Measurements from ENCODE around the gene RNF31. TPM values are rescaled to one million over a fixed set of nuclear protein-coding genes. Genes with fewer than 3 reads are reported as not detected.

Gene RNF31
- total and polyA plus RNA-seq, 7 donors, result 43.3 to 81.5 (median 55.7) TPM

DNA sequence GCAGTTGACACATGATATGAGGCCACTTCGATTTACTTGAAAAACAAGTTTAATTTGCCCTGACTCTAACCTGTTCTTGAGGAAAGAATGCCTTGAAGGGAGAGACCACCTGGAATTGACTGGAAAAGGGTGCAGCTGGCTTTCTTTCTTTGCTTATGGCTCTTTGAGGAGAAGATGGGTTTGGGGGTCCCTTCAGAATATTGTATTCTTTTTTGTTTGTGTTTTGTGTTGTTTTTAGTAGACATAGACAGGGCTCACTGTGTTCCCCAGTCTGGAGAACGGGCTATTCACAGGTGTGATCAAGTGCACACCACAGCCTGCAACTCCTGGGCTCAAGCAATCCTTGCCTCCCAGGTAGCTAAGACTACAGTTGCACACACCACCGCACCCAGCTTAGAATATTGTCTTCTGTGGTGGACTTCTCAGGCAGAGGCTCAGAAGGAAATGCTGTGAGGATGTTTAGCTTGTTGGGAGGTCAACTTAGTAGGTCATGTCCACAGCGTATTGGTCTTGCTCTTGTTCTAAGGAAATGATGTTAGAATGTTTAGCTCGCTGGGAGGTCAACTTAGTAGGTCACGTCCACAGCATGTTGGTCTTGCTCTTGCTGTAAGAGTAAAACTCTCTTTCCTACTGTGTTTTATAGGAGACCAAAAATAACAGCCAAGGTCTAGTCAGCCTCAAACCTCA is 31.0 kb upstream of the RNF31 start:
- Histone ChIP-seq H3K4me1 (peaks cover 15% of the 10 kb centered on the region), H3K27me3 (ENCODE audit: insufficient read depth in 3 of 3, low read length in 2 of 3) (no peaks in the 10 kb centered on the region), H3K4me3 (peak overlapping the region; percentile 80), H3K9me3 (no peaks in the 10 kb centered on the region), H3K27ac (no peak overlapping the region), H3K36me3 (ENCODE audit: insufficient read depth in 1 of 2, low read depth in 1 of 2) (peaks cover 3 to 49% of the 10 kb centered on the region in 2 donors)
- 80 to 86% (median 85%) methylated on average over 6 of the region's 6 CpGs for WGBS, 3 donors
- TF ChIP-seq, protein P1, sequence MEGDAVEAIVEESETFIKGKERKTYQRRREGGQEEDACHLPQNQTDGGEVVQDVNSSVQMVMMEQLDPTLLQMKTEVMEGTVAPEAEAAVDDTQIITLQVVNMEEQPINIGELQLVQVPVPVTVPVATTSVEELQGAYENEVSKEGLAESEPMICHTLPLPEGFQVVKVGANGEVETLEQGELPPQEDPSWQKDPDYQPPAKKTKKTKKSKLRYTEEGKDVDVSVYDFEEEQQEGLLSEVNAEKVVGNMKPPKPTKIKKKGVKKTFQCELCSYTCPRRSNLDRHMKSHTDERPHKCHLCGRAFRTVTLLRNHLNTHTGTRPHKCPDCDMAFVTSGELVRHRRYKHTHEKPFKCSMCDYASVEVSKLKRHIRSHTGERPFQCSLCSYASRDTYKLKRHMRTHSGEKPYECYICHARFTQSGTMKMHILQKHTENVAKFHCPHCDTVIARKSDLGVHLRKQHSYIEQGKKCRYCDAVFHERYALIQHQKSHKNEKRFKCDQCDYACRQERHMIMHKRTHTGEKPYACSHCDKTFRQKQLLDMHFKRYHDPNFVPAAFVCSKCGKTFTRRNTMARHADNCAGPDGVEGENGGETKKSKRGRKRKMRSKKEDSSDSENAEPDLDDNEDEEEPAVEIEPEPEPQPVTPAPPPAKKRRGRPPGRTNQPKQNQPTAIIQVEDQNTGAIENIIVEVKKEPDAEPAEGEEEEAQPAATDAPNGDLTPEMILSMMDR (IDR thresholded peaks at IDR 0.05), result no peak
- DNase-seq, result no peak
- ATAC-seq, result no peak
- intact Hi-C loops (cut with DNase I), result no loop called here

DNA sequence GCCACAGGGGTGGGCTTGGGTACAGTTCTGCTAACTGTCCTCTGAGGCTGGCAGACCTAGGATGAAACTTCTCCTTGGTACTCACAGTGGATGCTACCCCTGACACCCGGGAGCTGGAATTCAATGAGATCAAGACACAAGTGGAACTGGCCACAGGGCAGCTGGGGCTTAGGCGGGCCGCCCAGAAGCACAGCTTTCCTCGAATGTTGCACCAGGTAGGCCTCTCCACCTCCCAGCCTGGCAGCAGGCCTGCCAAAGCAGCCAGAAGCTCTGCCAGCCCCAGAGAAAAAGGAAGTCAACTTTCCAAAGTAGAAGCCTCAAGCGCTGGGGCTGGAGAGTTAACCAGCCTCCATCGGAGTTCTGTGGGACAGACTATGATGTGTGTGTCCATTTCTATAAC is 30.1 kb upstream of the RNF31 start:
- Histone ChIP-seq H3K36me3 (ENCODE audit: insufficient read depth in 1 of 2, low read depth in 1 of 2) (peaks cover 4 to 58% of the 10 kb centered on the region in 2 donors), H3K9me3 (no peaks in the 10 kb centered on the region), H3K27ac (no peak overlapping the region), H3K27me3 (ENCODE audit: insufficient read depth in 3 of 3, low read length in 2 of 3) (no peaks in the 10 kb centered on the region), H3K4me3 (no peak overlapping the region), H3K4me1 (peaks cover 15% of the 10 kb centered on the region)
- 78 to 91% (median 79%) methylated on average over 6 of the region's 6 CpGs for WGBS, 3 donors
- intact Hi-C loops (cut with DNase I), result no loop called here
- DNase-seq, result no peak
- no peak for ATAC-seq
- TF ChIP-seq, protein P1 (IDR thresholded peaks at IDR 0.05), result no peak

DNA sequence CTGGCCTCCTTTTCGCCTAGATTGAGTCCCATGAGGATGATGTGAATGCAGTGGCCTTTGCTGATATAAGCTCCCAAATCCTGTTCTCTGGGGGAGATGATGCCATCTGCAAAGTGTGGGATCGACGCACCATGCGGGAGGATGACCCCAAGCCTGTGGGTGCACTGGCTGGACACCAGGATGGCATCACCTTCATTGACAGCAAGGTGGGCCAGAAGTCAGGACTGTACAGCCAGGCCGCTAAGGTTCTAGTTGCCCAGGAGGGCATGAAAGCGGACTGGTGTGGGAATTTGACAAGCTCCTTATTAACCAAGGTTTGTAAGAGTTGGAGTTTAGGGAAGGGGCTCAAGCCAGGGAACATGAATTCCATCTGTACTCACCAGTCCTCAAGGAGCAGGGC is 27.6 kb upstream of the RNF31 start:
- no peak overlapping the region for H3K27ac ChIP-seq
- H3K9me3 ChIP-seq, result no peaks in the 10 kb centered on the region
- H3K36me3 ChIP-seq (ENCODE audit: insufficient read depth in 1 of 2, low read depth in 1 of 2), result peaks cover 4 to 81% of the 10 kb centered on the region in 2 donors
- TF ChIP-seq, protein P1 (IDR thresholded peaks at IDR 0.05), result no peak
- WGBS, 3 donors, result 95 to 96% (median 96%) methylated on average over 6 of the region's 6 CpGs
- peaks cover 15% of the 10 kb centered on the region for H3K4me1 ChIP-seq
- no peaks in the 10 kb centered on the region for H3K27me3 ChIP-seq (ENCODE audit: insufficient read depth in 3 of 3, low read length in 2 of 3)
- no peak for DNase-seq
- H3K4me3 ChIP-seq, result no peak overlapping the region
- intact Hi-C loops (cut with DNase I), result no loop called here
- no peak for ATAC-seq

DNA sequence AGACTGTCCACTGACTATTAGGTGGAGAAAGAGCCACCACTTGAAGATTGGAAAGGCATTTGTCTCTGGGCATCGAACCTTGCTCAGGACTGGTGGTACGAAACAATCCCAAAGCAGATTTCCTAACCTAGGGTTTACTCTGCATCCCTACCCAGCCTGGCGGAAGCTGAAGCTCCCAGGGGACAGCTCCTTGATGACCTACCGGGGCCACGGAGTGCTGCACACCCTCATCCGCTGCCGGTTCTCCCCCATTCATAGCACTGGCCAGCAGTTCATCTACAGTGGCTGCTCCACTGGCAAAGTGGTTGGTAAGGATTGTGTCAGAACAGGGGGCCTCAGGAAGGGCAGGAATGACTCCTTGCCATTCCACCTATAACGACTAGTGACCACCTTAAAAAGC is 26.1 kb upstream of the RNF31 start:
- Histone ChIP-seq H3K4me3 (no peak overlapping the region), H3K4me1 (peaks cover 6% of the 10 kb centered on the region), H3K27me3 (ENCODE audit: insufficient read depth in 3 of 3, low read length in 2 of 3) (no peaks in the 10 kb centered on the region), H3K27ac (no peak overlapping the region), H3K36me3 (ENCODE audit: insufficient read depth in 1 of 2, low read depth in 1 of 2) (peaks cover 4 to 81% of the 10 kb centered on the region in 2 donors), H3K9me3 (no peaks in the 10 kb centered on the region)
- DNase-seq, result no peak
- WGBS, 3 donors, result 92 to 94% (median 94%) methylated on average over 8 of the region's 8 CpGs
- intact Hi-C loops (cut with DNase I), result no loop called here
- TF ChIP-seq, protein P1 (IDR thresholded peaks at IDR 0.05), result no peak
- no peak for ATAC-seq

DNA sequence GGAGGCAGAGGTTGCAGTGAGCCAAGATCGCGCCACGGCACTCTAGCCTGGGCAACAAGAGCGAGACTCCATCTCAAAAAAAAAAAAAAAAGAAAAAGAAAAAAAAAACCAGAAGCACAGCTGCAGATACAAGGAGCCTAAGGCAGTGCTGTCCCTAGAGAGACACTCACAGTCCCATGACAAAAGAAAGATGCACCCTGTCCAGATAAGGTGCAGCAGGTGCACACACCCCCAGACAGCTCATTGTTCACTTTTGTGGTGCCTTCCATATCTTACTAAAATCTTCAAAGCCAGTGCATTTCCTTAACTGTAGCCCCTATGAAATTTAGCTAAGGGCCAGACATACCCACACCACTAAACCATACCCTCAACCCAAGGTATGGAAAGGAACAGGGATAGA is 24.9 kb upstream of the RNF31 start:
- intact Hi-C loops (cut with DNase I), result no loop called here
- peak in 1 of 4 donors; percentile 9 for ATAC-seq
- WGBS, 3 donors, result 90 to 100% (median 94%) methylated on average over 4 of the region's 4 CpGs

More for the DNA sequence above, 24.9 kb upstream of the RNF31 start:
- no peaks in the 10 kb centered on the region for H3K4me1 ChIP-seq
- no peak overlapping the region for H3K27ac ChIP-seq
- peaks cover 4 to 70% of the 10 kb centered on the region in 2 donors for H3K36me3 ChIP-seq (ENCODE audit: insufficient read depth in 1 of 2, low read depth in 1 of 2)
- H3K9me3 ChIP-seq, result no peaks in the 10 kb centered on the region
- H3K4me3 ChIP-seq, result no peak overlapping the region
- TF ChIP-seq, protein P1 (IDR thresholded peaks at IDR 0.05), result no peak
- no peaks in the 10 kb centered on the region for H3K27me3 ChIP-seq (ENCODE audit: insufficient read depth in 3 of 3, low read length in 2 of 3)
- DNase-seq, result no peak
